Midbrain (tissue), 1 donor: ENCODE measurements around the gene PI4KA.
"Not testable (repeated sequence)": the region's sequence is repeated elsewhere in the genome, so short reads cannot be mapped to it uniquely, and the experiment has no call there.

ENCODE experiments used
- DNase-seq: peaks from one replicate; lab custom pipeline; 2025; lab: John Stamatoyannopoulos, UW

The PI4KA gene

GRCh38 chr22:20776624-20777405 lies 81.8 kb downstream of the PI4KA start:
- DNase-seq = no peak

- DNase-seq = no peak
Measured at GRCh38 chr22:20775342-20775895, 83.2 kb downstream of the PI4KA start.

GRCh38 chr22:20774882-20775281 lies 83.7 kb downstream of the PI4KA start:
- DNase-seq = no peak

- no peak for DNase-seq
Measured at GRCh38 chr22:20773793-20774212, 84.8 kb downstream of the PI4KA start, which contains the start of gene SERPIND1. SERPIND1 (plus strand) TSS chr22:20774113; CDS start chr22:20779313, 5,200 bp downstream.

- no peak for DNase-seq
Measured at GRCh38 chr22:20771918-20772625, 86.5 kb downstream of the PI4KA start.

- not testable (repeated sequence) for DNase-seq
Measured at GRCh38 chr22:20769496-20769826, 89.2 kb downstream of the PI4KA start.

- DNase-seq = no peak
Measured at GRCh38 chr22:20766530-20766929, 92.1 kb downstream of the PI4KA start.

GRCh38 chr22:20765938-20766337 lies 92.7 kb downstream of the PI4KA start:
- no peak for DNase-seq

- DNase-seq = no peak
Measured at GRCh38 chr22:20764729-20765128, 93.9 kb downstream of the PI4KA start.

- no peak for DNase-seq
Measured at GRCh38 chr22:20764471-20764720, 94.2 kb downstream of the PI4KA start.

GRCh38 chr22:20763630-20764470 lies 94.8 kb downstream of the PI4KA start:
- DNase-seq = no peak

GRCh38 chr22:20762233-20762796 lies 96.3 kb downstream of the PI4KA start:
- no peak for DNase-seq

- no peak for DNase-seq
Measured at GRCh38 chr22:20761536-20761935, 97.1 kb downstream of the PI4KA start.

GRCh38 chr22:20760084-20760483 lies 98.5 kb downstream of the PI4KA start:
- DNase-seq = no peak

- DNase-seq = no peak
Measured at GRCh38 chr22:20758688-20759087, 99.9 kb downstream of the PI4KA start.

GRCh38 chr22:20756846-20757245 lies 101.8 kb downstream of the PI4KA start:
- DNase-seq = no peak

GRCh38 chr22:20752873-20753272 lies 105.7 kb downstream of the PI4KA start:
- DNase-seq = no peak

GRCh38 chr22:20752104-20752741 lies 106.4 kb downstream of the PI4KA start:
- no peak for DNase-seq

- DNase-seq = no peak
Measured at GRCh38 chr22:20751185-20751851, 107.3 kb downstream of the PI4KA start.

- DNase-seq = no peak
Measured at GRCh38 chr22:20750461-20751184, 108.0 kb downstream of the PI4KA start.
